ENCODE data around the gene NT5DC1. TPM values are rescaled to one million over a fixed set of nuclear protein-coding genes. Genes with fewer than 3 reads are reported as not detected.

The NT5DC1 gene
- polyA plus RNA-seq, 1 experiment, result 23.2 TPM

GRCh38 chr6:116258520-116258919 is 157.9 kb downstream of the NT5DC1 start:
- TF ChIP-seq CTCF (IDR thresholded peaks at IDR 0.05; ENCODE audit: low read depth, low read length), result no peak

GRCh38 chr6:116263353-116263752 is 162.7 kb downstream of the NT5DC1 start:
- no peak for TF ChIP-seq CTCF (IDR thresholded peaks at IDR 0.05; ENCODE audit: low read depth, low read length)
- H3K27me3 ChIP-seq (ENCODE audit: control insufficient read depth, insufficient read depth, low read length), result no peaks in the 10 kb centered on the region
- no peak overlapping the region for H3K4me3 ChIP-seq (ENCODE audit: low read depth, low read length)
- ChIA-PET POLR2A (no interaction called here), CTCF (interaction anchor here (1.5 to 2.0 kb wide), 2 partner anchors 46 to 298 kb away, joined by 4 to 8 read pairs; no protein-coding TSS in a partner anchor)
- H3K27ac ChIP-seq (ENCODE audit: low read depth, low read length), result no peak overlapping the region
- no peak for DNase-seq (ENCODE audit: low read depth, low spot score)
- H3K9me3 ChIP-seq (ENCODE audit: control insufficient read depth, insufficient read depth, low read length), result no peaks in the 10 kb centered on the region; the same call in 1 of the 2 replicates

More at GRCh38 chr6:116258520-116258919, 157.9 kb downstream of the NT5DC1 start:
- CTCF ChIA-PET, result interaction anchor here (1.5 to 3.4 kb wide), 3 partner anchors 10 to 302 kb away, joined by 4 to 34 read pairs (median 7); no protein-coding TSS in a partner anchor
- Histone ChIP-seq H3K27ac (ENCODE audit: low read depth, low read length) (no peak overlapping the region), H3K4me3 (ENCODE audit: low read depth, low read length) (no peak overlapping the region), H3K9me3 (ENCODE audit: control insufficient read depth, insufficient read depth, low read length) (peaks cover 3% of the 10 kb centered on the region; the same call in 1 of the 2 replicates), H3K27me3 (ENCODE audit: control insufficient read depth, insufficient read depth, low read length) (no peaks in the 10 kb centered on the region)
- POLR2A ChIA-PET, result no interaction called here
- DNase-seq (ENCODE audit: low read depth, low spot score), result no peak

GRCh38 chr6:116265041-116265829 is 164.6 kb downstream of the NT5DC1 start:
- Histone ChIP-seq H3K4me3 (ENCODE audit: low read depth, low read length) (no peak overlapping the region), H3K27me3 (ENCODE audit: control insufficient read depth, insufficient read depth, low read length) (no peaks in the 10 kb centered on the region), H3K9me3 (ENCODE audit: control insufficient read depth, insufficient read depth, low read length) (no peaks in the 10 kb centered on the region; the same call in 1 of the 2 replicates), H3K27ac (ENCODE audit: low read depth, low read length) (no peak overlapping the region)
- no peak for TF ChIP-seq CTCF (IDR thresholded peaks at IDR 0.05; ENCODE audit: low read depth, low read length)
- POLR2A ChIA-PET, result no interaction called here
- DNase-seq (ENCODE audit: low read depth, low spot score), result no peak
- CTCF ChIA-PET, result interaction anchor here (0.6 to 1.1 kb wide), 4 partner anchors 13 to 423 kb away, joined by 3 to 7 read pairs (median 4); no protein-coding TSS in a partner anchor

GRCh38 chr6:116266803-116267202 is 166.2 kb downstream of the NT5DC1 start:
- POLR2A ChIA-PET, result no interaction called here

More at GRCh38 chr6:116266803-116267202, 166.2 kb downstream of the NT5DC1 start:
- DNase-seq (ENCODE audit: low read depth, low spot score), result no peak
- no peak for TF ChIP-seq CTCF (IDR thresholded peaks at IDR 0.05; ENCODE audit: low read depth, low read length)
- Histone ChIP-seq H3K27ac (ENCODE audit: low read depth, low read length) (no peak overlapping the region), H3K27me3 (ENCODE audit: control insufficient read depth, insufficient read depth, low read length) (no peaks in the 10 kb centered on the region), H3K9me3 (ENCODE audit: control insufficient read depth, insufficient read depth, low read length) (no peaks in the 10 kb centered on the region; the same call in 1 of the 2 replicates), H3K4me3 (ENCODE audit: low read depth, low read length) (no peak overlapping the region)
- CTCF ChIA-PET, result interaction anchor here (0.6 to 5.5 kb wide), 19 partner anchors 8 to 330 kb away, joined by 3 to 160 read pairs (median 12); partner anchors contain the start of genes CALHM4, CALHM5, RWDD1 and TSPYL1
